H1 (cell line): ENCODE measurements around the gene CRADD.

ENCODE experiments used
- CREB1 ChIP-seq: IDR thresholded peaks from 2 replicates; pipeline ENCODE4 v1.6.1; 2012; ENCODE audit warnings: inconsistent platforms
- RFX5 ChIP-seq: IDR thresholded peaks from 2 replicates; pipeline ENCODE4 v1.6.1; 2011; ENCODE audit warnings: low read depth, low read length, improper control_type of control experiment, borderline replicate concordance
- TBP ChIP-seq: IDR thresholded peaks from 2 replicates; pipeline ENCODE4 v1.6.1; 2011; ENCODE audit warnings: low read depth, low read length, improper control_type of control experiment
- TF ChIP-seq, protein P1 (sequence below): IDR thresholded peaks from 2 replicates; pipeline ENCODE4 v1.6.1; 2012; ENCODE audit warnings: low read length, inconsistent platforms

DNA sequence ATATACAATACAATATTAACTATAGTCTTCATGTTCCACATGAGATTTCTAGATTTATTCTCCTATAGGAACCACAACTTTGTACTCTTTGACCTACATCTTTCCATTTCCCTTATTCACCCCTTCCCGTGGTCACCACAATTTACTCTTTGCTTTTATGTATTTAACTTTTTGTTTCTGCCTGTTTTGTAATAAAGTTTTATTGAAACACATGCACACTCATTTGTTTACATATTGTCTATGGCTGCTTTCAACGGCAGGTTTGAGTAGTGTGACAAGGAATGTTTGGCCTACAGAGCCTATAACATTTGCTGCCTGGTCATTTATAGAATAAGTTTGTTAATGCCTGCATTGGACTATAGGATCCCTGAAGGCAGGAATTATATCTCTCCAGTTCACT is 231.1 kb downstream of the CRADD start:
- TF ChIP-seq RFX5 (no peak), CREB1 (no peak), TBP (no peak)
- TF ChIP-seq, protein P1, sequence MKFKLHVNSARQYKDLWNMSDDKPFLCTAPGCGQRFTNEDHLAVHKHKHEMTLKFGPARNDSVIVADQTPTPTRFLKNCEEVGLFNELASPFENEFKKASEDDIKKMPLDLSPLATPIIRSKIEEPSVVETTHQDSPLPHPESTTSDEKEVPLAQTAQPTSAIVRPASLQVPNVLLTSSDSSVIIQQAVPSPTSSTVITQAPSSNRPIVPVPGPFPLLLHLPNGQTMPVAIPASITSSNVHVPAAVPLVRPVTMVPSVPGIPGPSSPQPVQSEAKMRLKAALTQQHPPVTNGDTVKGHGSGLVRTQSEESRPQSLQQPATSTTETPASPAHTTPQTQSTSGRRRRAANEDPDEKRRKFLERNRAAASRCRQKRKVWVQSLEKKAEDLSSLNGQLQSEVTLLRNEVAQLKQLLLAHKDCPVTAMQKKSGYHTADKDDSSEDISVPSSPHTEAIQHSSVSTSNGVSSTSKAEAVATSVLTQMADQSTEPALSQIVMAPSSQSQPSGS = no peak
